Esophagus squamous epithelium (tissue), 5 donors: ENCODE data around the gene GLYAT. TPM values are rescaled to one million over a fixed set of nuclear protein-coding genes. Genes with fewer than 3 reads are reported as not detected.

Experiments used
- DNase-seq: peaks from one replicate; lab custom pipeline; 2025; lab: John Stamatoyannopoulos, UW
- H3K27ac ChIP-seq, 4 donors: fragments of 200-600 bp; sonication (generic); one replicate each; pipeline ENCODE4 v1.5.1; 2016 to 2019; ENCODE audit warnings: mild to moderate bottlenecking in 1 of 4
- H3K27me3 ChIP-seq, 4 donors: fragments of 200-600 bp; sonication (generic); 1 replicate in 3 of 4; 2 replicates in 1 of 4; pipeline versions ENCODE4 v1.5.1 to v1.6.0; 2017 to 2021; ENCODE audit warnings: antibody characterized with exemption in 1 of 4
- H3K36me3 ChIP-seq, 3 donors: fragments of 200-600 bp; sonication (generic); one replicate each; pipeline ENCODE4 v1.5.1; 2016 to 2019
- H3K4me1 ChIP-seq, 3 donors: fragments of 200-600 bp; sonication (generic); one replicate each; pipeline ENCODE4 v1.5.1; 2017 to 2019
- H3K4me3 ChIP-seq, 4 donors: fragments of 200-600 bp; sonication (generic); 1 replicate in 3 of 4; 2 replicates in 1 of 4; pipeline ENCODE4 v1.5.1; 2016 to 2019; ENCODE audit warnings: mild to moderate bottlenecking in 2 of 4, moderate library complexity in 1 of 4
- H3K9me3 ChIP-seq, 3 donors: fragments of 200-600 bp; sonication (generic); one replicate each; pipeline ENCODE4 v1.5.1; 2016 to 2019
- CTCF ChIP-seq, 6 experiments: fragments of 450-650 bp in 4 of 6; fragments of 200-600 bp in 2 of 6; sonication (generic) in 2 of 6; IDR thresholded peaks; one replicate each; pipeline ENCODE4 v1.5.1; 2016 to 2019; ENCODE audit warnings: antibody characterized with exemption in 6 of 6, mild to moderate bottlenecking in 4 of 6, moderate library complexity in 4 of 6
- POLR2A ChIP-seq, 4 donors: fragments of 450-650 bp; IDR thresholded peaks; one replicate each; pipeline ENCODE4 v1.6.1; 2017; ENCODE audit warnings: antibody characterized with exemption in 4 of 4, mild to moderate bottlenecking in 4 of 4, moderate library complexity in 3 of 4
- WGBS, 2 donors: methylation state at CpG; one replicate each; pipeline ENCODE4 v1.1.5; 2018; 5-methylcytosine and 5-hydroxymethylcytosine counted together
- intact Hi-C: fragments of 100-400 bp; cut with DNase I; formaldehyde crosslinking; loops from one replicate; pipeline ENCODE4 v1.15.0; 2022
- total RNA-seq, 4 donors: library from RNA; depleted of rRNA; stranded (reverse); fragments of >200 nt; gene quantifications; one replicate each; pipeline ENCODE4 v1.1.0, GENCODE V29; 2016
- donor health status: DM: yes; HTN: yes; CAD: no.

GLYAT gene
- total RNA-seq, 4 donors from 2014 or later: not detected

GRCh38 chr11:58659910-58660570, 71.7 kb downstream of the GLYAT start:
- DNase-seq: no peak
- WGBS, 2 donors: 70 to 71% methylated on average over 4 to 5 of the region's 5 CpGs
- peak overlapping the region in 2 of 4 donors; percentile 23 to 59 for H3K27ac ChIP-seq
- H3K4me1 ChIP-seq: peaks cover 0 to 17% (median 3%) of the 10 kb centered on the region in 3 donors
- TF ChIP-seq CTCF (IDR thresholded peaks at IDR 0.05): no peak
- TF ChIP-seq POLR2A (IDR thresholded peaks at IDR 0.05): no peak
- no peak overlapping the region for H3K4me3 ChIP-seq
- peaks cover 0 to 25% (median 0%) of the 10 kb centered on the region in 4 donors for H3K27me3 ChIP-seq
- intact Hi-C loops: no loop called here
- no peaks in the 10 kb centered on the region for H3K9me3 ChIP-seq
- no peaks in the 10 kb centered on the region for H3K36me3 ChIP-seq

- peak overlapping the region in 2 of 4 donors; percentile 29 to 59 for H3K27ac ChIP-seq
- DNase-seq: no peak
- no peaks in the 10 kb centered on the region for H3K36me3 ChIP-seq
- H3K4me1 ChIP-seq: peaks cover 0 to 17% (median 3%) of the 10 kb centered on the region in 3 donors
- H3K27me3 ChIP-seq: peaks cover 0 to 24% (median 0%) of the 10 kb centered on the region in 4 donors
- intact Hi-C loops: no loop called here
- 5 to 49% methylated on average over 2 of the region's 2 CpGs for WGBS, 2 donors
- TF ChIP-seq CTCF (IDR thresholded peaks at IDR 0.05) (no peak), POLR2A (IDR thresholded peaks at IDR 0.05) (no peak)
- H3K9me3 ChIP-seq: no peaks in the 10 kb centered on the region
- H3K4me3 ChIP-seq: no peak overlapping the region
Measured at GRCh38 chr11:58659404-58659803, 72.3 kb downstream of the GLYAT start.

Other genes starting within 250 kb of the GLYAT start
- not detected for gene OR5B21, start 223.8 kb downstream of the GLYAT start, total RNA-seq
- gene LPXN, start 156.1 kb downstream of the GLYAT start, total RNA-seq: 10 to 100 TPM in 1 of 4 donors, 1 to 10 TPM in 3; 1.7 to 12.4 (median 4.4) TPM
- 10 to 100 TPM; 26.6 to 48.6 (median 40.5) TPM for gene ZFP91, start 152.9 kb downstream of the GLYAT start, total RNA-seq
- 1 to 10 TPM in 2 of 4 donors, under 1 TPM in 2; 0.53 to 3.2 (median 1.2) TPM for gene CNTF, start 109.3 kb downstream of the GLYAT start, total RNA-seq
- 1 to 10 TPM in 1 of 4 donors, under 1 TPM in 1, not detected in 2; 0.38 to 2.9 TPM for gene GLYATL2, start 112.8 kb upstream of the GLYAT start, total RNA-seq
- gene GLYATL1, start 207.5 kb upstream of the GLYAT start, total RNA-seq: not detected